Chondrocyte (in vitro differentiated cells): ENCODE measurements around the gene HS6ST2. TPM values are rescaled to one million over a fixed set of nuclear protein-coding genes. Genes with fewer than 3 reads are reported as not detected.
A peak's percentile ranks its signal among the peaks of the same experiment; 100 is the strongest.

ENCODE experiments used
- DNase-seq: peaks from one replicate; pipeline ENCODE4 v3.0.0; 2021; ENCODE audit warnings: mixed read lengths, low spot score
- H3K27ac Mint-ChIP-seq: one replicate; pipeline ENCODE4 v1.8.0; 2021; ENCODE audit warnings: mild to moderate bottlenecking, moderate library complexity, mixed read lengths; ENCODE audit not compliant: unreplicated experiment
- H3K27me3 Mint-ChIP-seq: 2 replicates; pipeline ENCODE4 v1.8.0; 2021; ENCODE audit warnings: low read depth, mixed read lengths
- H3K36me3 Mint-ChIP-seq: 2 replicates; pipeline ENCODE4 v1.8.0; 2021; ENCODE audit warnings: low read depth, mixed read lengths
- H3K4me1 Mint-ChIP-seq: 2 replicates; pipeline ENCODE4 v1.8.0; 2021; ENCODE audit warnings: low read depth, mild to moderate bottlenecking, mixed read lengths
- H3K4me3 Mint-ChIP-seq: one replicate; pipeline ENCODE4 v1.8.0; 2021; ENCODE audit warnings: mild to moderate bottlenecking, moderate library complexity, mixed read lengths; ENCODE audit not compliant: unreplicated experiment
- H3K9me3 Mint-ChIP-seq: 2 replicates; pipeline ENCODE4 v1.8.0; 2021; ENCODE audit warnings: low read depth, mixed read lengths
- total RNA-seq: library from RNA; stranded (reverse); gene quantifications from 3 replicates; pipeline ENCODE4 v1.2.1, GENCODE V29; 2021
- TF ChIP-seq, protein P1 (sequence below): fragments of 200-600 bp; sonication (generic); IDR thresholded peaks from 2 replicates; pipeline ENCODE4 v1.5.0; 2021; ENCODE audit warnings: antibody characterized with exemption, mild to moderate bottlenecking, moderate library complexity

Gene HS6ST2
- total RNA-seq, 1 donor from 2014 or later: 1.9 TPM

DNA sequence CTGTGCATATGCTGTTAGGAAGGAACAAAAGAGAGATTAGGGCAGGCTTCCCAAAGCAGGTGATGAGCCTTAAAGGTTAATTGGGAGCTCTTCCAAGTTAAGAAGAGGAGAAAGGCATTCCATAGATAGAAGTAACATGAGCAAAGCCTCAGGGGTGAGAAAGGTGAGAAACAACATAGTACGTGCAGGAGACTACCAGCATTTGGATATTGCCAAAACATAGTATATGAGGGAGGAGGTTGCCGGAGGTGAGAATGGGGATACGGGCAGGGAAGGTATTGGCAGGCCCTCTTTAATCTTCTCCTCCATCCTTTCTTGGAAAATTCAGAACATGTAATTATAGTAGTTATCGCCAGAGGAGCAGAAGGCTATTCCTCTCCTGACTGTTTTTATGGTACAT is 373.5 kb downstream of the HS6ST2 start:
- no peak overlapping the region for H3K4me3 Mint-ChIP-seq
- no peaks in the 10 kb centered on the region for H3K9me3 Mint-ChIP-seq
- H3K4me1 Mint-ChIP-seq: no peaks in the 10 kb centered on the region
- peaks cover 18% of the 10 kb centered on the region for H3K27me3 Mint-ChIP-seq
- TF ChIP-seq, protein P1, sequence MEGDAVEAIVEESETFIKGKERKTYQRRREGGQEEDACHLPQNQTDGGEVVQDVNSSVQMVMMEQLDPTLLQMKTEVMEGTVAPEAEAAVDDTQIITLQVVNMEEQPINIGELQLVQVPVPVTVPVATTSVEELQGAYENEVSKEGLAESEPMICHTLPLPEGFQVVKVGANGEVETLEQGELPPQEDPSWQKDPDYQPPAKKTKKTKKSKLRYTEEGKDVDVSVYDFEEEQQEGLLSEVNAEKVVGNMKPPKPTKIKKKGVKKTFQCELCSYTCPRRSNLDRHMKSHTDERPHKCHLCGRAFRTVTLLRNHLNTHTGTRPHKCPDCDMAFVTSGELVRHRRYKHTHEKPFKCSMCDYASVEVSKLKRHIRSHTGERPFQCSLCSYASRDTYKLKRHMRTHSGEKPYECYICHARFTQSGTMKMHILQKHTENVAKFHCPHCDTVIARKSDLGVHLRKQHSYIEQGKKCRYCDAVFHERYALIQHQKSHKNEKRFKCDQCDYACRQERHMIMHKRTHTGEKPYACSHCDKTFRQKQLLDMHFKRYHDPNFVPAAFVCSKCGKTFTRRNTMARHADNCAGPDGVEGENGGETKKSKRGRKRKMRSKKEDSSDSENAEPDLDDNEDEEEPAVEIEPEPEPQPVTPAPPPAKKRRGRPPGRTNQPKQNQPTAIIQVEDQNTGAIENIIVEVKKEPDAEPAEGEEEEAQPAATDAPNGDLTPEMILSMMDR: no peak
- H3K36me3 Mint-ChIP-seq: no peaks in the 10 kb centered on the region
- H3K27ac Mint-ChIP-seq: no peak overlapping the region
- DNase-seq: no peak

DNA sequence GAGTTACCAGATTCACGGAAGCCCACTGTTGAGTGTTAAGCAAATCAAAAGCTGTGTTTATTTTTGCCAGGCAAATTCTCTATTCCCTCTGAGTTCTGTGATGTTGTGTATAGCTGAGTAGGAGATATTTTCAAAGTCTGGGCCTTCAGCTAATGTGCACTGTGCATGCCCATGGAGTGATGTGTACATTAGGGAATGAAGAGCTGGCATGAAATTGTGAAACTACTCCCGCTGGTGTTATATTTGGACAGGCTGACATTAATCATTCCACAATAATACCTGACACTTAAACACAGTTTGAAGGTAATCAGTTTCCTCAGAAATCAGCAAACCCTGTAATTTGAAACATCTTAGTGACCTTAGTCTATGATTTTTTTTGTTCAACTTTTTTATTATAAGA is 381.5 kb downstream of the HS6ST2 start:
- no peak for DNase-seq
- H3K4me1 Mint-ChIP-seq: peaks cover 5% of the 10 kb centered on the region
- no peaks in the 10 kb centered on the region for H3K9me3 Mint-ChIP-seq
- peaks cover 7% of the 10 kb centered on the region for H3K27me3 Mint-ChIP-seq
- no peaks in the 10 kb centered on the region for H3K36me3 Mint-ChIP-seq
- peak overlapping the region; percentile 39 for H3K27ac Mint-ChIP-seq
- TF ChIP-seq, protein P1: no peak
- H3K4me3 Mint-ChIP-seq: no peak overlapping the region

Other genes starting within 250 kb of the HS6ST2 start
- 0.17 TPM in 1 of 3 replicates, not detected in the others for gene USP26, start 138.5 kb upstream of the HS6ST2 start, total RNA-seq